ENCODE data around the gene CCR3.

The CCR3 gene

GRCh38 chr3:46298871-46299607 is 56.8 kb downstream of the CCR3 start:
- H3K27ac ChIP-seq: no peak overlapping the region

GRCh38 chr3:46299608-46300460 is 57.6 kb downstream of the CCR3 start:
- no peak overlapping the region for H3K27ac ChIP-seq
- no peak for TF ChIP-seq ZFX (IDR thresholded peaks at IDR 0.05; ENCODE audit: borderline replicate concordance)
- TF ChIP-seq CTCF (IDR thresholded peaks at IDR 0.05): no peak

More at GRCh38 chr3:46298871-46299607, 56.8 kb downstream of the CCR3 start:
- no peak for TF ChIP-seq CTCF (IDR thresholded peaks at IDR 0.05)
- no peak for TF ChIP-seq ZFX (IDR thresholded peaks at IDR 0.05; ENCODE audit: borderline replicate concordance)

GRCh38 chr3:46300461-46300789 is 58.2 kb downstream of the CCR3 start:
- H3K27ac ChIP-seq: no peak overlapping the region
- no peak for TF ChIP-seq ZFX (IDR thresholded peaks at IDR 0.05; ENCODE audit: borderline replicate concordance)
- no peak for TF ChIP-seq CTCF (IDR thresholded peaks at IDR 0.05)

GRCh38 chr3:46301122-46301835 is 59.0 kb downstream of the CCR3 start:
- no peak for TF ChIP-seq CTCF (IDR thresholded peaks at IDR 0.05)
- TF ChIP-seq ZFX (IDR thresholded peaks at IDR 0.05; ENCODE audit: borderline replicate concordance): no peak
- H3K27ac ChIP-seq: no peak overlapping the region

GRCh38 chr3:46303240-46303639 is 61.0 kb downstream of the CCR3 start:
- TF ChIP-seq ZFX (IDR thresholded peaks at IDR 0.05; ENCODE audit: borderline replicate concordance) (no peak), CTCF (IDR thresholded peaks at IDR 0.05) (no peak)
- H3K27ac ChIP-seq: no peak overlapping the region

GRCh38 chr3:46304739-46305138 is 62.5 kb downstream of the CCR3 start:
- TF ChIP-seq ZFX (IDR thresholded peaks at IDR 0.05; ENCODE audit: borderline replicate concordance) (no peak), CTCF (IDR thresholded peaks at IDR 0.05) (no peak)
- no peak overlapping the region for H3K27ac ChIP-seq
